ENCODE measurements around the gene SLX9. TPM values are rescaled to one million over a fixed set of nuclear protein-coding genes. Genes with fewer than 3 reads are reported as not detected.

The SLX9 gene
- total RNA-seq, 1 experiment from 2014 or later = 35.0 TPM

DNA sequence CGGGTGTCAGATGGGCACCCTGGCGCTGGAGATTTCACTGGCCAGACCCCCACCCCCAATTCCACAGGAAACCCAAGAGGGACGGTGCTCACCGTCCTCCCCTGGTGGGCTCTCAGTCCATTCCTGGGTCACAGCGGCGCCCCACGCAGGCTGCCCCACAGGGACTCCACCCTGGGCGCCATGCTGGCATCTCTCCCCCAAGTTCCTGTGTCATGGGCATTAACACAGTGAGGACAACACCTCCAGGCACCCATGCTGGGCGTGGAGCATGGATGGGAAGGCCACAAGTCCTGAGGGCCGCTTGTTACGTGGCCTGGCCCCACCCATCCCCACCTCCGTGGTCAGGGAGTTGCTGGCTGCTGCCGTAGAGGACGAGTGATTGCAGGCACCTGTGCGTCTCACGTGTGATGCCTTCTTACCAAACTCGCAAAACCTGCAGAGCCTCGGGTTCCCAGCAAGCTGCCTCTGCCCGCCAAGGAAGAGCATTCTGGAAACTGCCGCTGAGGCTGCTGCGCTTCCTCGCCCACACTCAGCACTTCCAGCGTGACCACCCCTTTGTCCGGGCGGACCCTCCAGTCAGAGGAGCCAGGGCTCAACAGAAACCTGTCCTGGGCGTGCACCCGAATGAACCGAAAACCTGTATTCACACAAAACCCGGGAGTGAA is 60.3 kb downstream of the SLX9 start:
- Histone ChIP-seq H3K4me3 (ENCODE audit: insufficient read depth, low read depth, low read length) (no peak overlapping the region), H3K36me3 (replicated peaks; ENCODE audit: control insufficient read depth, insufficient read depth, low read length) (no peaks in the 10 kb centered on the region), H3K27me3 (ENCODE audit: control insufficient read depth, insufficient read depth, low read length) (no peaks in the 10 kb centered on the region; the same call in 1 of the 2 replicates)

DNA sequence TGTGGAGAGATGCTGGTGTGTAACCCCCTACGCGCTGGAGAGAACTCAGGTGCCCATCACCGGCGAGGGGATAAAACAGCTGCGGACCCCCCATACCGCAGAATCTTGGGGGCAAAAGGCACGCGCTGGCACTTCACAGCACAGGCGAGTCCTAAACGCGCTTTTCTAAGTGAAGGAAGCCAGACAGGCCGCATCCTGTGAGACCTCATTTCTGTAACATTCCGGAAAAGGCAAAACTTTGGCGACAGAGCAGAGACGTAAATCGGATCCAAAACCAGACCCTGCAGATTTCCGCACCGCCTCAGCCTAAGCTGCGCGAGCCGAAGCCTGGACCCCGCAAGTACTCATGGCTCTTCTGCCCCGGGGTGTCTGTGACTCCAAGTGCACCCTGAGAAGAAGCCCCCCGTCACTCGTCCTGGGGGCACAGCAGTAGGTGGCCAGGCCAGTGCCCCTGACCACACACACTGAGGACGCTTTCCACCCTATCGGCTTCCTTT is 60.9 kb downstream of the SLX9 start:
- H3K36me3 ChIP-seq (replicated peaks; ENCODE audit: control insufficient read depth, insufficient read depth, low read length) = no peaks in the 10 kb centered on the region
- DNase-seq = no peak
- H3K4me3 ChIP-seq (ENCODE audit: insufficient read depth, low read depth, low read length) = no peak overlapping the region
- H3K27me3 ChIP-seq (ENCODE audit: control insufficient read depth, insufficient read depth, low read length) = no peaks in the 10 kb centered on the region; the same call in 1 of the 2 replicates

More for the DNA sequence above, 60.3 kb downstream of the SLX9 start:
- no peak for DNase-seq

DNA sequence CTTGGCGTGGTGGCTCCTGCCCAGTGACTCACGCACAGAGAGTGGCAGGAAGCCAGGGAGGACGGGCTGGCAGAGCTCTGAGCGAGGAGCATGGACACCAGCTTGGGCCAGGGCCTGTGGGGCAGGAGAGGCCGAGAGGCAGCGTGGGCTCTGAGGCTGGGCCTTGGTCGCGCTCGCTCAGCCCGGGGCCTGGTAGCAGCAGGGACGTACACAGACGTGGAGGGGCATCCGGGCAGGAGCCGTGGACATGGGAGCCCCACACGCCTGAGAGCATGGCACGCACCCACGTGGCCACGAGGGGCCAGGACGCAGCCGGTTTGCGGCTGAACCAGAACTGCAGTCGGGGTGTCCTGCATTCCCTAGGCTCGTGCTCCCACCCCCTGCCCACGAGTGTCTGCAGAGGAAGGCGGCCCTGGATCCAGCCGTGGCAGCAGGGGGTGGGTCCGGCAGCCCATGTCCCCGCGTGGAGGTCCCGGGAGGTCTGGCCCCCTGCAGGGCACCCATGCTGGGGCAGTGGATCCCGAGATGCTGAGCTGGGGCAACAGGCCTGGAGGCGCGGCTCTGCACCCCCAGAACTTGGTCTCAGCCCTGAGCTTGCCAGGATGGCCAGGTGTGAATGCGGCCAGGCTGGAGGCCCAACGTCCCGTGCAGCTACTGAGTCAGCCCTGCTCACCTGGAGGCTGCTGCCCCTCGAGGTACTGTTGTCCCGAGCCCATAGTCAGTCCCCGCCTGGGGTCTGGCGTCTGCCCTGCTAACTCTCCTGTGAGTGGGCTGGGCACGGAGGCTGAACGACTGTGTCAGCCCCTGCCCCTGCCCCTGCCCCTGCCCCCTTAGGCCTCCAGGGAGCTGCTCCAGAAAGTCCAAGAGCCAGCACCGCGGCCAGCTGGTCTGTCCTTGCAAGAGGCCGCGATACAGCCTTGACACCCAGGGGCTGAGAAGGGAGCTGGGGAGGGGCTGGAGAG is 61.6 kb downstream of the SLX9 start:
- DNase-seq = no peak
- Histone ChIP-seq H3K27me3 (ENCODE audit: control insufficient read depth, insufficient read depth, low read length) (no peaks in the 10 kb centered on the region; the same call in 1 of the 2 replicates), H3K4me3 (ENCODE audit: insufficient read depth, low read depth, low read length) (no peak overlapping the region), H3K36me3 (replicated peaks; ENCODE audit: control insufficient read depth, insufficient read depth, low read length) (no peaks in the 10 kb centered on the region)

DNA sequence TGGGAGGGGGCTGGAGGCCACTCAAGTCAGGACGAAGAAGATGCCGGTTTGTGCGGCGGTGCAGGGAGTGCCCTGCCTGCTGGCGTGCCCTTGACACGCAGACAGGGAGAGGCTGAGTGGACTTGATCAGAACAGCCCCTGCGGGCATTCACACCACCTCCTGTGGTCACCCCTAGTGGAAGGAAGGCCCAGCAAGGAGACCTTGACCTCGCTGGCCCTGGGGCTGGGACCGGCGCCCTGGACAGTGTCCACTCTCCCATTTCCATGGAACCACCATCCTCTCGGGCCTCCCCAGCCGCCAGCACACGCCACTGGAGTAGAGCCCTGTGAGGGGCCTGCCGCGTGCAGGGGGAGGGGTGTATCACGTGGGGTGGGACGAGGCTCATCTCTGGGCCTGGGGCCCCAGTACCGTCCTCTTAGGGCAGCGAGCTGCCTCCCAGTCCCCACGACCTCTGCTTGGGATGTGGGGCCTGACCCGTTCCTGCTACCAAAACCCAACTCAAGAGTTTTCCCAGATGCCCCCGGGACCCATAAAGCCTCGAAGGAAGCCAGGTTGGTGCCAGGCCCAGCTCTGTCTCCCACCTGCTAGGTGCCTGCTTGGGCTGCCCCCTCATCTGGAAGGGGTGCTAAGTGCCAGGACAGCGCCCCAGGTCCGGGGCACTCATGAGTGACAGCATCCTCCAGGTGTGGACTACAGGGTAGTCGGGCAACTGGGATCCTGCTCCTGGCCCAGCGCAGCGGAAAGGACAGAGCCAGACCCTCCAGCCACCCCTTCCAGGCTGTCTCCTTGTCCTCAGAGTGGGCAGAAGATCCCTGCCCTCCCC is 62.8 kb downstream of the SLX9 start:
- Histone ChIP-seq H3K36me3 (replicated peaks; ENCODE audit: control insufficient read depth, insufficient read depth, low read length) (no peaks in the 10 kb centered on the region), H3K27me3 (ENCODE audit: control insufficient read depth, insufficient read depth, low read length) (no peaks in the 10 kb centered on the region; the same call in none of the 2 replicates), H3K4me3 (ENCODE audit: insufficient read depth, low read depth, low read length) (no peak overlapping the region)
- DNase-seq = no peak

GRCh38 chr21:45003331-45004058 is 63.7 kb downstream of the SLX9 start:
- DNase-seq = no peak
- no peak overlapping the region for H3K4me3 ChIP-seq (ENCODE audit: insufficient read depth, low read depth, low read length)
- no peaks in the 10 kb centered on the region for H3K36me3 ChIP-seq (replicated peaks; ENCODE audit: control insufficient read depth, insufficient read depth, low read length)
- no peaks in the 10 kb centered on the region; the same call in none of the 2 replicates for H3K27me3 ChIP-seq (ENCODE audit: control insufficient read depth, insufficient read depth, low read length)

DNA sequence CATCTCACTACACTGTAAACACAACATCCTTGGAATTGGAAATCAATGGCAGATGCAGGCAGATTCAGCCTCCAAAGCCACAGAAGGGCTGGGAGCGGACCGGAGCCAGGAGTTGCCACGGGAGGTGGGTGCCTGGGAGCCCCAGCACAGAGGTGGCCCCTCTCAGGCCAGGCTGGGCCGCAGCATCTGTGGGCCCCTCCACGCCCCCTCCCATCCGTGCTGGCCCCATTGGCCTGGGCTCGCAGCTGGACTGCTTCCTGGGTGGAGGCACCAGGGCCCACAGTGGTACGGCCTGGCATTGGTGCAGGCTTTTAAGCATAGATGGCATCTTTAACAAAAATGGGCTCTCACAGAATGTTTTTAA is 64.2 kb downstream of the SLX9 start:
- no peaks in the 10 kb centered on the region; the same call in none of the 2 replicates for H3K27me3 ChIP-seq (ENCODE audit: control insufficient read depth, insufficient read depth, low read length)
- no peak for DNase-seq
- no peak overlapping the region for H3K4me3 ChIP-seq (ENCODE audit: insufficient read depth, low read depth, low read length)
- no peaks in the 10 kb centered on the region for H3K36me3 ChIP-seq (replicated peaks; ENCODE audit: control insufficient read depth, insufficient read depth, low read length)

- no peaks in the 10 kb centered on the region; the same call in none of the 2 replicates for H3K27me3 ChIP-seq (ENCODE audit: control insufficient read depth, insufficient read depth, low read length)
- no peak for DNase-seq
- H3K36me3 ChIP-seq (replicated peaks; ENCODE audit: control insufficient read depth, insufficient read depth, low read length) = no peaks in the 10 kb centered on the region
- no peak overlapping the region for H3K4me3 ChIP-seq (ENCODE audit: insufficient read depth, low read depth, low read length)
These were observed 64.8 kb downstream of the SLX9 start for GRCh38 chr21:45004481-45005247.

GRCh38 chr21:45006536-45007095 is 66.8 kb downstream of the SLX9 start:
- H3K36me3 ChIP-seq (replicated peaks; ENCODE audit: control insufficient read depth, insufficient read depth, low read length) = no peaks in the 10 kb centered on the region
- no peak for DNase-seq
- peaks cover 2% of the 10 kb centered on the region; the same call in 1 of the 2 replicates for H3K27me3 ChIP-seq (ENCODE audit: control insufficient read depth, insufficient read depth, low read length)
- no peak overlapping the region for H3K4me3 ChIP-seq (ENCODE audit: insufficient read depth, low read depth, low read length)

DNA sequence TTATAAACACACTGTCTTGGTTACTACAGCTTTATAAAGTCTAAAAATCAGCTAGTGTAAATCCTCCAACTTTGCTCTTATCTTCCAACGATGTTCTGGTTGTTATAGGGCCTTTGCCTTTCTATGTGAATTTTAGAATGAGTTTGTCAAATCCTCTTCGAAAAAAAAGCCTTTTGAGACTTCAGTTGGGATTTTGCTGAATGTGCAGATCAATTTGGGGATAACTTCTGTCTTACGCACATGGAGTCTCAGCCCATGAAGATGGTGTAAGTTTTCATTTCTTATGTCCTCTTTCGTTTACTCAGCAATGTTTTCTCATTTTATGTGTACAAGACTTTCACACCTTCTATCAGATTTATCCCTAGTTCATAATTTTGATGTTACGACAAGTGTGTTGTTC is 69.8 kb downstream of the SLX9 start:
- no peaks in the 10 kb centered on the region for H3K36me3 ChIP-seq (replicated peaks; ENCODE audit: control insufficient read depth, insufficient read depth, low read length)
- no peak overlapping the region for H3K4me3 ChIP-seq (ENCODE audit: insufficient read depth, low read depth, low read length)
- DNase-seq = no peak
- H3K27me3 ChIP-seq (ENCODE audit: control insufficient read depth, insufficient read depth, low read length) = peaks cover 2% of the 10 kb centered on the region; the same call in 1 of the 2 replicates

DNA sequence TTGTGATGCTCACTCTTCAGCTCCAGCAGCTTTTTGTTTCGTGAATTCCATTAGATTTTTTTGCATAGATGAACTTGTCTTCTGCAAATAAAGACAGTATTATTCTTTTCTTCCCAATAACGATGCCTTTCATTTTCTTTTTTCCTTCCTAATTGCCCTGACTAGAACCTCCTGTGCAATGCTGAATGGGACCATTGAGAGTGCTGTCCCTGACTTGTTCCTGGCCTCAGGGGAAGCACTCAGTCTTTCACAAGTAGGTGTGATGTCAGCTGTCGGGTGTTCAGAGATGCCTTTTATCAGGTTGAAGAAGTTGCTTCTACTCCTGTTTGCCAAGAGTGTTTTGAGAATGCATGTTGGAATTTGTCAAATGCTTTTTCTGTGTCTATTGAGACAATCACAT is 70.3 kb downstream of the SLX9 start:
- Histone ChIP-seq H3K27me3 (ENCODE audit: control insufficient read depth, insufficient read depth, low read length) (peaks cover 2% of the 10 kb centered on the region; the same call in 1 of the 2 replicates), H3K36me3 (replicated peaks; ENCODE audit: control insufficient read depth, insufficient read depth, low read length) (no peaks in the 10 kb centered on the region), H3K4me3 (ENCODE audit: insufficient read depth, low read depth, low read length) (no peak overlapping the region)
- no peak for DNase-seq

GRCh38 chr21:45010860-45011259 is 71.0 kb downstream of the SLX9 start:
- Histone ChIP-seq H3K27me3 (ENCODE audit: control insufficient read depth, insufficient read depth, low read length) (peaks cover 3% of the 10 kb centered on the region), H3K4me3 (ENCODE audit: insufficient read depth, low read depth, low read length) (no peak overlapping the region), H3K36me3 (replicated peaks; ENCODE audit: control insufficient read depth, insufficient read depth, low read length) (no peaks in the 10 kb centered on the region)
- no peak for DNase-seq

DNA sequence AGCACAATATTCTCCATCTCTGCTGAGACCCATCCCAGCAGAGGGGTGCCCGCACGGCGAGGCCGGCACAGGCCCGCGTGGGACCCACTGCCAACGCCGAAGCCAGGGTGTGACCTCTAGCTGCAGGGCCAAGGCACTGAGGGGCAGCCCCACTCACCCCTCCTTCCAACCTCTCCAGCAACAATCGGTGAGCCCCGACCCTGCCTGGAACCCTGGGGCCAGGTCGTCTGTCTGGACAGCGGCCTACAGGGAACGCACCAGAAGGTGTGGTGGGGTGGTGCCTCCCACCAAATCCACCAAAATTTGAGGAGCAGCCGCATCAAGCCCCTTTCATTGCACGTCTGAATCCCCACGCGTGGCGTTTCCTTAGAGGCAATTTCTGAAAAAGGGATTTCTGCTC is 71.6 kb downstream of the SLX9 start:
- no peaks in the 10 kb centered on the region for H3K36me3 ChIP-seq (replicated peaks; ENCODE audit: control insufficient read depth, insufficient read depth, low read length)
- H3K4me3 ChIP-seq (ENCODE audit: insufficient read depth, low read depth, low read length) = no peak overlapping the region
- H3K27me3 ChIP-seq (ENCODE audit: control insufficient read depth, insufficient read depth, low read length) = peaks cover 3% of the 10 kb centered on the region
- DNase-seq = no peak

Data from H7 (cell line).